ENCODE measurements around the gene CLSTN2. TPM values are rescaled to one million over a fixed set of nuclear protein-coding genes. Genes with fewer than 3 reads are reported as not detected.

The CLSTN2 gene
- total RNA-seq, 2 donors from 2014 or later: 0.82 to 1.3 TPM

GRCh38 chr3:140103166-140103565 is 168.2 kb downstream of the CLSTN2 start:
- intact Hi-C loops (cut with DNase I): no loop called here
- H3K36me3 ChIP-seq: no peaks in the 10 kb centered on the region
- no peaks in the 10 kb centered on the region for H3K9me3 ChIP-seq
- H3K4me1 ChIP-seq: no peaks in the 10 kb centered on the region
- DNase-seq: no peak
- TF ChIP-seq CTCF (IDR thresholded peaks at IDR 0.05): no peak
- no peak overlapping the region for H3K27ac ChIP-seq
- H3K27me3 ChIP-seq: no peaks in the 10 kb centered on the region
- no peak overlapping the region for H3K4me3 ChIP-seq
- H3K9ac ChIP-seq (ENCODE audit: low read depth in 2 of 2, low read length in 2 of 2): no peak overlapping the region

- Histone ChIP-seq H3K9me3 (no peaks in the 10 kb centered on the region), H3K4me3 (no peak overlapping the region), H3K4me1 (no peaks in the 10 kb centered on the region), H3K27ac (no peak overlapping the region), H3K27me3 (no peaks in the 10 kb centered on the region), H3K9ac (ENCODE audit: low read depth in 2 of 2, low read length in 2 of 2) (no peak overlapping the region), H3K36me3 (no peaks in the 10 kb centered on the region)
- TF ChIP-seq CTCF (IDR thresholded peaks at IDR 0.05): no peak
- intact Hi-C loops (cut with DNase I): no loop called here
- DNase-seq: no peak
Observed at GRCh38 chr3:140103986-140104645, 169.1 kb downstream of the CLSTN2 start.

GRCh38 chr3:140113996-140114788 is 179.2 kb downstream of the CLSTN2 start:
- H3K9me3 ChIP-seq: no peaks in the 10 kb centered on the region
- DNase-seq: no peak
- no peaks in the 10 kb centered on the region for H3K36me3 ChIP-seq
- no peak overlapping the region for H3K9ac ChIP-seq (ENCODE audit: low read depth in 2 of 2, low read length in 2 of 2)
- intact Hi-C loops (cut with DNase I): no loop called here
- no peak overlapping the region for H3K27ac ChIP-seq
- H3K27me3 ChIP-seq: no peaks in the 10 kb centered on the region
- H3K4me3 ChIP-seq: no peak overlapping the region
- H3K4me1 ChIP-seq: no peaks in the 10 kb centered on the region
- no peak for TF ChIP-seq CTCF (IDR thresholded peaks at IDR 0.05)

GRCh38 chr3:140114789-140115080 is 179.8 kb downstream of the CLSTN2 start:
- H3K9me3 ChIP-seq: no peaks in the 10 kb centered on the region
- H3K9ac ChIP-seq (ENCODE audit: low read depth in 2 of 2, low read length in 2 of 2): no peak overlapping the region
- H3K4me1 ChIP-seq: no peaks in the 10 kb centered on the region
- intact Hi-C loops (cut with DNase I): no loop called here
- no peak for DNase-seq
- TF ChIP-seq CTCF (IDR thresholded peaks at IDR 0.05): no peak
- H3K27me3 ChIP-seq: no peaks in the 10 kb centered on the region
- H3K4me3 ChIP-seq: no peak overlapping the region
- no peak overlapping the region for H3K27ac ChIP-seq
- H3K36me3 ChIP-seq: no peaks in the 10 kb centered on the region

- H3K4me3 ChIP-seq: no peak overlapping the region
Observed at GRCh38 chr3:140117096-140117526, 182.1 kb downstream of the CLSTN2 start.

More at GRCh38 chr3:140117096-140117526, 182.1 kb downstream of the CLSTN2 start:
- no peak overlapping the region for H3K27ac ChIP-seq
- no peaks in the 10 kb centered on the region for H3K27me3 ChIP-seq
- no peak overlapping the region for H3K9ac ChIP-seq (ENCODE audit: low read depth in 2 of 2, low read length in 2 of 2)
- H3K36me3 ChIP-seq: no peaks in the 10 kb centered on the region
- H3K4me1 ChIP-seq: no peaks in the 10 kb centered on the region
- no peak for TF ChIP-seq CTCF (IDR thresholded peaks at IDR 0.05)
- H3K9me3 ChIP-seq: no peaks in the 10 kb centered on the region
- intact Hi-C loops (cut with DNase I): no loop called here
- no peak for DNase-seq

Data from colonic mucosa (tissue), 4 donors.